NOMO-1 treated with dmso at 0.1 percent for 144 hours (cell line): ENCODE measurements around the gene AMZ1.

Source experiments
- DNase-seq: peaks from one replicate; lab custom pipeline; 2025; ENCODE audit not compliant: unreplicated experiment; lab: John Stamatoyannopoulos, UW

Gene AMZ1

GRCh38 chr7:2650451-2650850 lies 37.6 kb upstream of the AMZ1 start:
- DNase-seq = no peak

GRCh38 chr7:2651336-2651735 lies 36.7 kb upstream of the AMZ1 start:
- no peak for DNase-seq

- no peak for DNase-seq
These were observed 35.9 kb upstream of the AMZ1 start for GRCh38 chr7:2651847-2652735.

- no peak for DNase-seq
These were observed 35.3 kb upstream of the AMZ1 start for GRCh38 chr7:2652736-2653060.

- no peak for DNase-seq
These were observed 33.9 kb upstream of the AMZ1 start for GRCh38 chr7:2654059-2654458.

- DNase-seq = no peak
These were observed 32.0 kb upstream of the AMZ1 start for GRCh38 chr7:2655870-2656614.

GRCh38 chr7:2657208-2657607 lies 30.8 kb upstream of the AMZ1 start:
- no peak for DNase-seq

GRCh38 chr7:2657920-2658671 lies 29.9 kb upstream of the AMZ1 start:
- DNase-seq = no peak

GRCh38 chr7:2658941-2659340 lies 29.1 kb upstream of the AMZ1 start:
- DNase-seq = no peak

- DNase-seq = no peak
These were observed 28.2 kb upstream of the AMZ1 start for GRCh38 chr7:2659556-2660358.

- no peak for DNase-seq
These were observed 27.5 kb upstream of the AMZ1 start for GRCh38 chr7:2660359-2661095.

- DNase-seq = no peak
These were observed 26.9 kb upstream of the AMZ1 start for GRCh38 chr7:2661096-2661449.

GRCh38 chr7:2661602-2662272 lies 26.3 kb upstream of the AMZ1 start:
- DNase-seq = no peak

GRCh38 chr7:2662273-2663120 lies 25.5 kb upstream of the AMZ1 start:
- no peak for DNase-seq

- DNase-seq = no peak
These were observed 24.7 kb upstream of the AMZ1 start for GRCh38 chr7:2663121-2663886.

- no peak for DNase-seq
These were observed 24.0 kb upstream of the AMZ1 start for GRCh38 chr7:2663960-2664359.

GRCh38 chr7:2665359-2665791 lies 22.6 kb upstream of the AMZ1 start:
- DNase-seq = no peak

GRCh38 chr7:2666155-2666554 lies 21.8 kb upstream of the AMZ1 start:
- DNase-seq = no peak
